ENCODE data around the gene ME1.
"Not testable (repeated sequence)": the region's sequence is repeated elsewhere in the genome, so short reads cannot be mapped to it uniquely, and the experiment has no call there.

The ME1 gene

GRCh38 chr6:83359638-83360037 is 71.2 kb downstream of the ME1 start:
- Histone ChIP-seq H3K4me1 (ENCODE audit: insufficient read depth, low read length) (no peaks in the 10 kb centered on the region), H3K36me3 (ENCODE audit: insufficient read depth, low read length) (no peaks in the 10 kb centered on the region), H3K9me3 (ENCODE audit: control insufficient read depth, insufficient read depth, low read length) (no peaks in the 10 kb centered on the region), H3K9ac (ENCODE audit: low read depth, low read length) (no peak overlapping the region)

GRCh38 chr6:83354747-83355146 is 76.1 kb downstream of the ME1 start:
- Histone ChIP-seq H3K9ac (ENCODE audit: low read depth, low read length) (no peak overlapping the region), H3K9me3 (ENCODE audit: control insufficient read depth, insufficient read depth, low read length) (no peaks in the 10 kb centered on the region), H3K4me1 (ENCODE audit: insufficient read depth, low read length) (no peaks in the 10 kb centered on the region), H3K36me3 (ENCODE audit: insufficient read depth, low read length) (no peaks in the 10 kb centered on the region)

GRCh38 chr6:83352424-83353061 is 78.3 kb downstream of the ME1 start:
- no peaks in the 10 kb centered on the region for H3K4me1 ChIP-seq (ENCODE audit: insufficient read depth, low read length)
- no peaks in the 10 kb centered on the region for H3K36me3 ChIP-seq (ENCODE audit: insufficient read depth, low read length)
- H3K9ac ChIP-seq (ENCODE audit: low read depth, low read length) = no peak overlapping the region
- no peaks in the 10 kb centered on the region for H3K9me3 ChIP-seq (ENCODE audit: control insufficient read depth, insufficient read depth, low read length)

GRCh38 chr6:83343121-83343520 is 87.7 kb downstream of the ME1 start:
- H3K4me1 ChIP-seq (ENCODE audit: insufficient read depth, low read length) = no peaks in the 10 kb centered on the region
- no peaks in the 10 kb centered on the region for H3K9me3 ChIP-seq (ENCODE audit: control insufficient read depth, insufficient read depth, low read length)
- H3K36me3 ChIP-seq (ENCODE audit: insufficient read depth, low read length) = no peaks in the 10 kb centered on the region
- H3K9ac ChIP-seq (ENCODE audit: low read depth, low read length) = no peak overlapping the region

- Histone ChIP-seq H3K9ac (ENCODE audit: low read depth, low read length) (no peak overlapping the region), H3K36me3 (ENCODE audit: insufficient read depth, low read length) (no peaks in the 10 kb centered on the region)
These were observed 89.1 kb downstream of the ME1 start for GRCh38 chr6:83341765-83342164.

GRCh38 chr6:83333916-83334315 is 96.9 kb downstream of the ME1 start:
- H3K4me1 ChIP-seq (ENCODE audit: insufficient read depth, low read length); H3K36me3 ChIP-seq (ENCODE audit: insufficient read depth, low read length); H3K9me3 ChIP-seq (ENCODE audit: control insufficient read depth, insufficient read depth, low read length): not testable (repeated sequence)
- H3K9ac ChIP-seq (ENCODE audit: low read depth, low read length) = peak overlapping the region; percentile 42; the same call in 1 of the 2 replicates

More at GRCh38 chr6:83341765-83342164, 89.1 kb downstream of the ME1 start:
- Histone ChIP-seq H3K4me1 (ENCODE audit: insufficient read depth, low read length) (no peaks in the 10 kb centered on the region), H3K9me3 (ENCODE audit: control insufficient read depth, insufficient read depth, low read length) (no peaks in the 10 kb centered on the region)

- no peaks in the 10 kb centered on the region for H3K36me3 ChIP-seq (ENCODE audit: insufficient read depth, low read length)
- H3K9me3 ChIP-seq (ENCODE audit: control insufficient read depth, insufficient read depth, low read length) = no peaks in the 10 kb centered on the region
- H3K9ac ChIP-seq (ENCODE audit: low read depth, low read length) = peak overlapping the region; percentile 42; the same call in 1 of the 2 replicates
- H3K4me1 ChIP-seq (ENCODE audit: insufficient read depth, low read length) = no peaks in the 10 kb centered on the region
These were observed 97.4 kb downstream of the ME1 start for GRCh38 chr6:83333500-83333899.

GRCh38 chr6:83314693-83315092 is 116.2 kb downstream of the ME1 start:
- Histone ChIP-seq H3K36me3 (ENCODE audit: insufficient read depth, low read length) (no peaks in the 10 kb centered on the region), H3K4me1 (ENCODE audit: insufficient read depth, low read length) (no peaks in the 10 kb centered on the region), H3K9ac (ENCODE audit: low read depth, low read length) (no peak overlapping the region), H3K9me3 (ENCODE audit: control insufficient read depth, insufficient read depth, low read length) (no peaks in the 10 kb centered on the region)

- Histone ChIP-seq H3K9me3 (ENCODE audit: control insufficient read depth, insufficient read depth, low read length) (no peaks in the 10 kb centered on the region), H3K9ac (ENCODE audit: low read depth, low read length) (no peak overlapping the region), H3K36me3 (ENCODE audit: insufficient read depth, low read length) (no peaks in the 10 kb centered on the region), H3K4me1 (ENCODE audit: insufficient read depth, low read length) (peaks cover 8% of the 10 kb centered on the region)
These were observed 117.0 kb downstream of the ME1 start for GRCh38 chr6:83313882-83314281.

GRCh38 chr6:83311231-83311630 is 119.6 kb downstream of the ME1 start:
- H3K36me3 ChIP-seq (ENCODE audit: insufficient read depth, low read length) = no peaks in the 10 kb centered on the region
- no peaks in the 10 kb centered on the region for H3K9me3 ChIP-seq (ENCODE audit: control insufficient read depth, insufficient read depth, low read length)
- peaks cover 10% of the 10 kb centered on the region for H3K4me1 ChIP-seq (ENCODE audit: insufficient read depth, low read length)
- no peak overlapping the region for H3K9ac ChIP-seq (ENCODE audit: low read depth, low read length)

GRCh38 chr6:83310046-83310445 is 120.8 kb downstream of the ME1 start:
- Histone ChIP-seq H3K4me1 (ENCODE audit: insufficient read depth, low read length) (peaks cover 10% of the 10 kb centered on the region), H3K36me3 (ENCODE audit: insufficient read depth, low read length) (no peaks in the 10 kb centered on the region), H3K9me3 (ENCODE audit: control insufficient read depth, insufficient read depth, low read length) (no peaks in the 10 kb centered on the region), H3K9ac (ENCODE audit: low read depth, low read length) (no peak overlapping the region)

- H3K36me3 ChIP-seq (ENCODE audit: insufficient read depth, low read length) = no peaks in the 10 kb centered on the region
- no peaks in the 10 kb centered on the region for H3K9me3 ChIP-seq (ENCODE audit: control insufficient read depth, insufficient read depth, low read length)
- peaks cover 10% of the 10 kb centered on the region for H3K4me1 ChIP-seq (ENCODE audit: insufficient read depth, low read length)
- no peak overlapping the region for H3K9ac ChIP-seq (ENCODE audit: low read depth, low read length)
These were observed 121.5 kb downstream of the ME1 start for GRCh38 chr6:83309344-83309743.

GRCh38 chr6:83308833-83309232 is 122.0 kb downstream of the ME1 start:
- H3K4me1 ChIP-seq (ENCODE audit: insufficient read depth, low read length) = peaks cover 10% of the 10 kb centered on the region
- no peaks in the 10 kb centered on the region for H3K36me3 ChIP-seq (ENCODE audit: insufficient read depth, low read length)
- H3K9me3 ChIP-seq (ENCODE audit: control insufficient read depth, insufficient read depth, low read length) = no peaks in the 10 kb centered on the region
- H3K9ac ChIP-seq (ENCODE audit: low read depth, low read length) = no peak overlapping the region

- Histone ChIP-seq H3K4me1 (ENCODE audit: insufficient read depth, low read length) (peaks cover 10% of the 10 kb centered on the region), H3K9me3 (ENCODE audit: control insufficient read depth, insufficient read depth, low read length) (no peaks in the 10 kb centered on the region), H3K36me3 (ENCODE audit: insufficient read depth, low read length) (no peaks in the 10 kb centered on the region), H3K9ac (ENCODE audit: low read depth, low read length) (no peak overlapping the region)
These were observed 123.0 kb downstream of the ME1 start for GRCh38 chr6:83307849-83308248.

GRCh38 chr6:83303426-83303825 is 127.4 kb downstream of the ME1 start:
- no peak overlapping the region for H3K9ac ChIP-seq (ENCODE audit: low read depth, low read length)

More at GRCh38 chr6:83303426-83303825, 127.4 kb downstream of the ME1 start:
- Histone ChIP-seq H3K4me1 (ENCODE audit: insufficient read depth, low read length) (no peaks in the 10 kb centered on the region), H3K36me3 (ENCODE audit: insufficient read depth, low read length) (no peaks in the 10 kb centered on the region), H3K9me3 (ENCODE audit: control insufficient read depth, insufficient read depth, low read length) (no peaks in the 10 kb centered on the region)
